M059J (cell line): ENCODE results near the gene ZBTB3. TPM values are rescaled to one million over a fixed set of nuclear protein-coding genes. Genes with fewer than 3 reads are reported as not detected.
"Not testable (repeated sequence)": the region's sequence is repeated elsewhere in the genome, so short reads cannot be mapped to it uniquely, and the experiment has no call there.

Experiments
- DNase-seq: peaks from one replicate; pipeline ENCODE4 v3.0.0-alpha.2; 2012; ENCODE audit warnings: low read depth
- total RNA-seq: library from RNA; depleted of rRNA; stranded (reverse); fragments of >200 nt; shearing (Covaris generic); gene quantifications from 2 replicates; pipeline ENCODE4 v1.2.3, GENCODE V29; 2014; rRNA removed

The ZBTB3 gene
- total RNA-seq, result 6.4 and 10.2 TPM in 2 replicates

DNA sequence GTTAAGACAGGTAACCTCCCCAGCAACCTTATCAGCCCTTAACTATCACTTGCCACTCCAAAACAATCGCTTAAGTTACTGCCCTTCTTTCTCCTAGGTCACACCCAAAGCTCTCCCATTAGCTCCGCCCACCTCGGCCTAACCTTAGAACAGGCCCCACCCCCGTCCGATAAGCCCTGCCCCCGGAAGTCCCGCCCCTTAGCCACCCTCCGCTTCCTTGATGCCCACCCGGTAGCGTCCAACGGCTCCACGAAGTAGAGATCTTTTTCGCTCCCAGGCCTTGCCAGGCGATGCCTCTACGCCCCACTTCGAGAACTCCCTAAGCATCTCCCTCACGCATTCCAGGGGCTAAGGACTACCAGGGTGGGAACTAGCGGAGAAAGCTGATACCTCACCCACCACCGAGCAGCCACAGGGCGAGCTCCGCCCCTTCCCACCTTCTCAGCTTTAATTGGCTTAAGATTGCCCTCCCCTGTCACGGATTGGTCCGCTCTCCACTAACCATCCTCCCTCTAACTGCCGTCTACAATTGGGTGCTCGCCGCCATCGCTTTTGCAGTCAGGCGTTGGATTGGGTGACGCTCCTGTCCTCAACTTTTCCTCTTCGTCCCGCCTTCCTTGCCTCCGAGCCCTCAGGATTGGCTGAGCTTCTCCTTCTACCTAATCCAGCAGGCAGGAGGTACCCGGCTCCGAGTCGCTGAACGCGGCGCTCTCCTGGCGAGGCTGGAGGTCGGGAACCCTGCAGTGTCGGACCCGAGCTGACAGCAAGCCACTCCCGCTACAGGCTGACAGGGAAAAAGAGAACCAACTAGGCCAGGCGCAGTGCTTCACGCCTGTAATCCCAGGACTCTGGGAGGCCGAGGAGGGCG is at the start of gene ZBTB3:
Gene ZBTB3, minus strand, starts transcription at position 425 of the 868 bp plus-strand sequence. CDS start 496 bp downstream, outside the sequence.
- DNase-seq, result peak; percentile 100

DNA sequence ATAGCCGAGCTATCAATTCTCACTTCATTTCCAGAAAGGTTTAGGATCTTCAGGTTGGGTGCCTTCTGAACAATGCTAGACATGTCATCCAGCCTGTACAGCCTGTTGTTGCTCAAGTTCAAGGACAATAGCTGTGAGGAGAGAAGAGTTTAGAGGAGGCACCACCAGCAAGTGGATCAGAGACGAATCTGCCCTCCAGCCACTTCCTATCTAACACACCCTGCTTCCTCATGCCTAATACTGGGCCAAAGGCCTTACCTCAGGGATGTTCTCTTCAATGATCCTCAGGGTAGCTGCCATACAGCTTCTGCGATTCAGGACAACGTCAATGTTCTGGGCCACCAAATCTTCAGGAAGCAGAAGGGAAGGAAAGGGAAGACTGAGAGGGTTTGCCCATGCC is 47.1 kb upstream of the ZBTB3 start:
- DNase-seq, result no peak

DNA sequence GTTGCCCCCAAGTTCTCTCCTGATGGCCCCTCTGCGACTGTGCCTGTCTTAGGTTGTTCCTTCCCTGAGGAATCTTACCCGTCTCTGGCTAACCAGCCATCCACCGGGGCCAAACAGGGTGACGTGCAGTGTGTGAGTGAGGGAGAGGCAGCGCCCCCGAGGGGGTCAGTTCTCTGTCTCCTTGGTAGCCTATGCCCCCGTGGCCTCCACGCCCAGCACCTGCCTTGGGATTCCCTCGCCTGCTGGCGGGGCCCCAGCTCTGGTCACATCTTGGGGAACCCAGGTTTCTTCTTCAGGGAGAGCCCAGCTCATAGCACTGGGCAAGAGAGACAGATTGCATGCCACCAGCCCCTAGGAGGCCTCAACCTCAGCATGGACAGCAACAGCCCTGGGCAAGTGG is 45.5 kb upstream of the ZBTB3 start:
- DNase-seq, result no peak

DNA sequence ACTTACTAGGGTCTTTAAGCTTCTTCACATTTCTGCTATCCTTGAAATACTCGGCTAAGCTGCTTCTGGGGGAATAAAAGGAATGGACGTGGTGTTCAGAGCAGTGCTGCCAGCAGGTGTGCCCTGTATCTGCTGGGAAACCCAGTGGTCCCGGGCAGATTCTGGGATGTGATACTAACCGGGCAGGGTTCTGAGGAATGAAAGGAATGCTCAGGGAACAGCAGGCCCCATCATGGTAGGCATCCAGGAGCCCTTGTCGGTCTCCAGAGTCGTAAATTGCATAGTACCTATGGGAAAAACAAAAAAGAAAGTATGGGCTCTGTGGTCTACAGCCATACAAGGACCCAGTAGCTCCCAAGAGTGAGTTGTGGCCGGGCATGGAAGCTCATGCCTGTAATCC is 42.3 kb upstream of the ZBTB3 start:
- no peak for DNase-seq

DNA sequence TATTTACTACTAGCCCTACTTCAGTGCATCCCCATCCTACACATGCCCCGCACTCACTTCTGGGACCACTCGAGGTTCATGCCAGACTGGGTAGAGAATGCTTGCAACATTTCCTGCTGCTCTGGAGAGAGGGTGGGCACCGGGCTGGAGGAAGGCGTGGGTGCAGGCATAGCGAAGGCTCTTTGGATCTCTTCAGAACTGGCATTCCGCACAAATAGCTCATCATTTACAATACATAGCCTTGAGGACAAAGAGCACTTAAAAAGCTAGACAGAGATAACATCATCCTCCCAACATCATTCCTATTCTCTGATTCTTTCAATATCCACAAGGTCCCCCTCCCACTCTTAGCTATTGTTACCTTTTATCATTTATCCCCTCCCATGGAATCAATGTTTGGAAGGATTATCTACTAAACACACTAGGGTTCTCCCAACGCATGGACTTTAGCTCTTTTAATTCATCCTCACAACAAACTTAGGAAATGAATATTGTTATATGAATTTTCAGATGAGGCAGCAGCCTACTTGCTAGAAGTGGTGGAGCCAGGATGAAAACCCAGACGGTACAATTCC is 40.3 kb upstream of the ZBTB3 start:
- DNase-seq, result no peak

DNA sequence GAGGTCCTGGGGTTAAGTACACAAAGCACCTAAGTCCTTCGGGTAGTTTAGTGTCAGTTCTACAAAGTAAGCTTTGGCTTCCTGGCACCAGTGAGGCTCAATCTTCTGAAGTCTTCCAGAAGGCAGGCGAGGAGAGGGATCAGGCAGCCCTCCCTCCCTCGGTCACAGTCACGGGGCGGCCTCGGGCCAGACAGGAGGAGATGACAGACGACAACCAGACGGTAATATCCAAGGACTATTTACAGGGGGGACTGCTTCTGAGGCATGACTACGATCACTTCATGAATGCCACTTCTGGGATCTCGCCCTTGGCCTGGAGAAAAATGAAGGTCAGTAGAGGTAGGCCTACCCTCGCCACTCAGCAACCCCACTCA is 38.2 kb upstream of the ZBTB3 start:
- DNase-seq, result peak; percentile 24

DNA sequence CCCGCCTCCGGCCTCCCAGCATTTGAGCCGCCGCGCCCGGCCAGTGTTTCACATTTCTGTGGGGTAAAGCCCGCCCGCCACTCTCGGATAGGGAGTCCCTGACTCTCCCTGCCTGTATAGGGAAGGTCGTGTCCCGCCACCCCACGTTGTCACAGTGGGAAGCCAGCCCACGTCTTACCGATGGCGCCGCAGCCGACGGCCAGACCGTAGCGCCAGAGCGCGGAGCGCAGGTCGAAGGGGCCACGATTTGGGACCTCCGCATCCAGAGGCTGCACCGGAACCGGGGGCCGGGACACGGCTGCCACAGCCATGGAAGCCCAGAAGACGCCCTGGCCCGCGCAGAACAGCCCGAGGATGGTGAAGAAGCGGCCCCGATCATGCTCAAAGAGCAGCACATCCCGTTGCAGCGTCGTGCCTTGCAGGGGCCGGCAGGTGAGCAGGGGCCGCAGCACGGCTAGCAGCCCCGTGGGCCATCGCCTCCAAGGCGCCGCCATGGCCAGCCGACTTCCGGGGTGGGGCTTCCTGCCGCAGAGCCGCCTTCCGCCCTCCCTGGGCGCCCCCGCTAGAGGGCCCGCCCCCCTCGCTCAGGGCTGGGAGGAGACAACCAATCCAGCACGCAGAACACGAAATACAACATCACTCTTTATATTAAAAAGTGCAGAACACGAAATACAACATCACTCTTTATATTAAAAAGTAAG is 37.7 kb upstream of the ZBTB3 start, which contains the start of gene TMEM223:
Gene TMEM223, minus strand, starts transcription at position 506 of the 701 bp plus-strand sequence. Its CDS starts 12 bp downstream, at position 494.
- DNase-seq, result peak; percentile 82

DNA sequence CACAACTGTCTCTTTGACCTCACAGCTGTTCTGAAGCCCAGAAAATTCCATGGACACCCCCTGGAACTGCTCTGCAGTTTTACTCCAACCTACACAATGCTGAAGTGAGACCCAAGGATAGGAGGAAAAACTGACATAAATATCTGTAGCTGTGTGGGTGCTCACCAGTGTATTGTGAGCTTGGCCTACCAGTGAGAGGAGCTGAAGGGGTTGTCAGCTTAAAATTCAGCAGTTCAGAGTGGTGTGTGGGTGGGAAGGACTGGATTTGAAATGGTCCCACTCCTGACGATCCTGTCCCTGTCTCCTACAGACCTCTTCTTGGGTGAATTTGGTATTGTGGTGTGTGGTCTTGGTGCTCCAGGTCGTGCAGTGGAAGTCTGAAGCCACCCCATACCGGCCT is 35.6 kb upstream of the ZBTB3 start:
- DNase-seq, result no peak

DNA sequence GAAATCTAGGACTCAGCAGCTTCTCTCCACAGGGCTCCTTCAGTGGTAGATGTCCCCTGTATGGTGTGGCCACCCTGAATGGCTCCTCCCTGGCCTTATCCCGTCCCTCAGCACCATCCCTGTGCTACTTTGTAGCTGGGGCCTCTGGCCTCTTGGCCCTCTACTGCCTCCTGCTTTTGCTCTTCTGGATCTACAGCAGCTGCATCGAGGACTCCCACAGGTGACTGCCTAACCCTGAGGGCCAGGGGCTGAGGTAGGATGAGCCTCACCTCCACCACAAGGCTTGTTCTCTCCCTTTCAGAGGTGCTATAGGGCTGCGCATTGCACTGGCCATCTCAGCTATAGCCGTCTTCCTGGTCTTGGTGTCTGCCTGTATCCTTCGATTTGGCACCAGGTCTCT is 35.0 kb upstream of the ZBTB3 start:
- DNase-seq, result no peak

DNA sequence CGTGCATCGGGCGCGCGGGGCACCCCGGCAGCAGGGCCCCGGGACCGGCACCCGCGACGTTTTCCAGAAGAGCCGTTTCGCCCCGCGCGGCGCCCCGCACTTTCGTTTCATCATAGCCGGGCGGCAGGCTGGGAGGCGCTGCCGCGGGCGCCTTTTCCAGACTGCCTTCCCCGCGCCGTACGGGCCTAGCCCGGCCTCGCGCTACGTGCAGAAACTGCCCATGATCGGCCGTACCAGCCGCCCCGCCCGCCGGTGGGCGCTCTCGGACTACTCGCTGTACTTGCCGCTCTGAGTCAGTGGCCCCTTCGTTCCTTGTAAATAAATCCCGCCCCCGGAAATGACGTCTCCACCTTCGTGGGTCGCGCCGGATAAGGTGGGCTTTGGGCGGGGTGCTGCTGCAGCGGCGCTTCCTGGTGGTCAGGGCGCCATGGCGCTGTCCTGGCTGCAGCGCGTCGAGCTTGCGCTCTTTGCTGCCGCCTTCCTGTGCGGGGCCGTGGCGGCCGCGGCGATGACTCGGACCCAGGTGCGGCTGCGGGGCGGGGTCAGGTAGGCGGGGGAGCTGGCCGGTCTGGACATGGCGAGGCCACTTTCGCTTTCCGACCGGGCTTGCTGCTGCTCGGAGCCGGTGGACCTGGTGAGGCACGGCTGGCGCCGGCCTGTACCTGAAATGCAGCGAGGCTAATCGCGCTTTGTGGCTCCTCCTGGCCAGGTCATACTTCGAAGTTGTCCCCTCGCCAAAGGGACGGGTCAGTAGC is 33.2 kb upstream of the ZBTB3 start, which contains the start of gene TMEM179B:
Gene TMEM179B, plus strand, starts transcription at position 398 of the 755 bp plus-strand sequence. Its CDS starts 30 bp downstream, at position 428.
- peak; percentile 98 for DNase-seq

DNA sequence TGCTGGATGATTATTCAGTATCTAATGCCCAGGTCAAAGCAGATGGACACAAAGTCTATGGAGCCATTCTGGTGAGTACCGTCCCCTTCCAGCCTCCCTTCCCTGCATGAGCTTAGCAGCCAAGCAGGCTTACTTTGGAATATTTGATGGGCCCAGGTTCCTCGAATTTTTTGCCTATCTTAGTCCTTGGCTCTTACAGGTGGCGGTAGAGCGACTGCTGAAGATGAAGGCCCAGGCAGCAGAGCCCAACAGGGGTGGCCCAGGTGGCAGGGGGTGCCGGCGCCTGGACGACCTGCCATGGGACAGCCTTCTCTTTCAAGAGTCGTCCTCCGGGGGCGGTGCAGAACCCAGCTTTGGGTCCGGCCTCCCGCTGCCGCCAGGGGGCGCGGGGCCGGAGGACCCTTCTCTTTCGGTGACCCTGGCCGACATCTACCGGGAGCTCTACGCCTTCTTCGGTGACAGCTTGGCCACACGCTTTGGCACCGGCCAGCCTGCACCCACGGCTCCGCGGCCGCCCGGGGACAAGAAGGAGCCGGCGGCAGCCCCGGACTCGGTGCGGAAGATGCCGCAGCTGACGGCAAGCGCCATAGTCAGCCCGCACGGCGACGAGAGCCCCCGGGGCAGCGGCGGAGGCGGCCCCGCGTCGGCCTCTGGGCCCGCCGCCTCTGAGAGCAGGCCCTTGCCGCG is 32.5 kb upstream of the ZBTB3 start:
- peak; percentile 85 for DNase-seq

DNA sequence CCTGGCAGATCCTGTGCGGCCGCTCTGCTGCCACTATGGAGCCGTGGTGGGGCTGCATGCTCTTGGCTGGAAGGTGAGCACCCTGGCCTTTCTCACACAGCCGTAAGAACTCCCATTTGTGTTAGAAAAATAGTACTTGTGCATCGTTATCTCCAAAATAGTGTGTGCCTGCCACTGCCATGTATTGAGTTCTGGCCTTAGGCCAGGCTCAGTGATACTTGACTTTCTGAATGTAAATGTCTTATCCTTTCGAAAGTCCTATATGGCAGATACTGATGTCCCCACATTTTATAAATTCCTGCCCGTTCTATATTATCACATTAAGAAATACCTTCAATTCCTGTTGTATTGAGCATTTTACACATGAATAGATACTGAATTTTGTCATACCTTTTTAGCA is 28.8 kb upstream of the ZBTB3 start:
- no peak for DNase-seq

DNA sequence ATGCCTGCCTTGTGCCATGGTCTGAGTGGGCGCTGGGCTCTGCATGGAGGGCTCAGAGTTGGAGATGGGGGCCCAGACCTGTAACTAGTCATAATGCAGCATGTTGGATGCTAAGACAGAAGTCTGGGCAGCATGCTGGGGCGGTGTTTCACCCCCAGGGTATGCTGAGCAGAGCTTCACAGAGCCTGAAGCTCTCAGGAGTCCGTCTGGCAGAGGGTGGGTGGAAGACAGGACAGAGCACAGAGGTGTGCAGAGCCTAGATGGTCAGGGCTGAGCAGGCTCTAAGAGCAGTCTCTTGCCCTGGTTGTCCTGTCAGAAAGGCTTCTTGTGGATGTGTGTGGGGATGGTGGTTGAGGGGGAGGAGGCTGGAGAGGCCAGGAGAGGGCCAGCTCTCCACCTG is 24.5 kb upstream of the ZBTB3 start:
- no peak for DNase-seq

DNA sequence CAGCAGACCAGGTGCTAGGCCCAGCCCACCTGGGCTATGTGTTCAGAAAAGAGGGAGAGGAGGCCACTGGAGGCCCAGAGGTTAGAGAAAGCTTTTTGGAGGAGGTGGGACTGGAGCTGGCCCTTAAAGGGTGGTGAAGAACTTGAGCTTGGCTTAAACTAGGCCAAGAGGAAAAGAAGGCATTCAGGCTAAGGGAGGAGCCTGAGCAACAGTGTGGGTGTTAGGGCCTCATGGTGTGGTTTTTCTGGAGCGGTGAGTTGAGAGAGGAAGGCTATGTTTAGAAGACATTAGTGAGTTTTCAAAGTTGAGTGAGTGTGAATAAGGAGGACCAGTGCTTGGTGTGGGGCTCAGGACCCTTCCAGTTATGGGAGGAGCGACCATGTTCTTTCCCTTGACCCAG is 23.4 kb upstream of the ZBTB3 start:
- no peak for DNase-seq

DNA sequence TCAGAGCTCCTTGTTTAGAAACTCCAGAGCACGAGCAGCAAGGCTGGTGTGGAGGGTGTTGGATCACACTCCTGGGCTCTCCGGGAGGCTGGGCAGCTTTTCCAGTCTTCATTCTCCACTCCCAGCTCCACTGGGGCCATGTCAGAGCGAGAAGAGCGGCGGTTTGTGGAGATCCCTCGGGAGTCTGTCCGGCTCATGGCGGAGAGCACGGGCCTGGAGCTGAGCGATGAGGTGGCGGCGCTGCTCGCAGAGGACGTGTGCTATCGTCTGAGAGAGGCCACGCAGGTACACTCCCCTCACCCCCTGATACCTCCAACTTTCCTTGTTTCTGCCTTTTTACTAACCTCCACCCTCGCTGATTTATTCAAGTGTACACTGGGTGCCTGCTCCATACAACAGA is 21.7 kb upstream of the ZBTB3 start:
- no peak for DNase-seq

DNA sequence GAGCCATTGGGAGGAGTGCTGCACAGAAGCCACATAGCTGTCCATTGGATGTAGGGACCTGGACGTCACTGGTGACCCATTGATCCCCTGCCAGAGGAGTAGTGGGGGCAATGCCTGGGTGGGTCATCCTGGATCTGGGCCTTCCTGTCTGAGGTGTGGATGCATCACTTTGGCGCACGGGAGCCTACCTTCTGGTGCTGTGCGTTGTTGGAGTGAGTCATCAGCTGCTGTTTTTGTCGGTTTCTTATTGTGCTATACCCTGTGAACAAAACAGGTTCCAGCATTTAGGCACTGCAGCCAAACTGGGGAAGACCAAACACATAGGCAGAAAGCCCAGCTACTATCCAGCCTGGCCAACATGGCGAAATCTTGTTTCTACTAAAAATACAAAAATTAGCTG is 20.4 kb upstream of the ZBTB3 start:
- no peak for DNase-seq

DNA sequence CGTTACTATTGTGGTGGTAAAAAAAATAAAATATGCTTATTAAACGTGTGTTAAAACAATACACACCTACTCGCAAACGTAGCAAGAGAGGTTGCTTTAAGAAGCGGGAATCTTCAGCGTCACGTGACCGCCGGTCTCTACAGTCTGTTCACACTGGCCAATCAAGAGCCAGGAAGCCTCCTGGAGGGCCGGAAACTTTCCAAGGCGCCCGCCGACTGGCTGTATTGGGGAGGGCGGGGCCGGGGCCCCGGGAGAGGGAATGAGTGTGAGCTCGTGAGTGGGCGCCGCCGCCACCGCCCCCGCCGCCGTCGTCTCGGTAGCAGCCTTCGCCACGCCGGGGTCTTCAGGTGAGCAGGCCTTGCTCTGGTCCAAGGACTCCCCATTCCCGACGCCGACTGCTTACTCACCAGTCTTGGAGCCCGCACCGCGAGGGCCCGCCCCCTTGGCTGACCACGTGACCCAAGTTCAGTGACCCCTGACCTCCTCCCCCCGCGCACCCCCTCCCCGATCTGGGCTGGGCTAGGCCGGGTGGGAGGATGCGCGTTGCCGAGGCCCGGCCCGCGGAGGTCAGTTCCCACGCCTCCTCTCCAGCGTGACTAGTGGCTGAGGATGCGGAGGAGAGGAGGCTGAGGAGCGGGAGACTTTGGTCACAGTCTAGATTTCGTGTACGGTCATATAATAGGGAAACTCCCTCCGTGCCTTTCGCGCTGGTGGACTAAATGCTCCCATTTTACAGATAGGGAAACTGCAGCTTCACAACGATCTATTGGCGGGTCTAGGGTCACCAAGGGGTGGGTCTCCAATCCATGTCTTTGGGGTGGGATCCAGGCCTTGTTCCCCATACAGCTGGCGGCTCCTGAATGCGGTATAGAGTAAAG is 17.4 kb upstream of the ZBTB3 start, which contains the start of gene TAF6L:
Gene TAF6L, plus strand, starts transcription at position 253 of the 878 bp plus-strand sequence. CDS start 4,388 bp downstream, outside the sequence.
- DNase-seq, result peak; percentile 99

DNA sequence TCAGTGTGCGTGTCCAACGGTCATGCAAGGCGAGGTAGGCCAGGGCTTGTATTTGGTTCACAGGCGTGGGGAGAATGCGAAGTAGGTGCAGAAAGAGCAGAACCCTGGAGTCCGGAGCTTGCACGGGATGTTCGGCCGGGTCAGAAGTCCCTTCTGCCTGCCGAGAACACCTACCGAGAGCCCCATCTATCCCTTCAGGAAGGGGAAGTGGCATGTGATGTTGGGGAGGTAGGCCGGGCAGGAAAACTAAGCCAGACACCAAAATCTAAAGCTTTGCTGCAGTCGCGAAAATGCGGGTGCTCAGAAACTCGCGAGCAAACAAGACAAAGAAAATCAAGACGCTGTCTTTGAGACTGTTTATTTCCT is 16.8 kb upstream of the ZBTB3 start:
- DNase-seq, result no peak

DNA sequence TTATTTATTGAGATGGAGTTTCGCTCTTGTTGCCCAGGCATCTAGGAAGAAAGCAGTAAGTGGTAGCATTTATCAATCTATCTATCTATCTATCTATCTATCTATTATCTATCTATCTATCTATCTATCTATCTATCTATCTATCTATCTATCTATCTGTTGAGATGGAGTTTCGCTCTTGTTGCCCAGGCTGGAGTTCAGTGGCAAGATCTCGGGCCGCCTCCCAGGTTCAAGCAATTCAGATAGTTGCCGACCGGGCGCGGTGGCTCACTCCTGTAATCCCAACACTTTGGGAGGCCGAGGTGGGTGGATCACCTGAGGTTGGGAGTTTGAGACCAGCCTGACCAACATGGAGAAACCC is 6.9 kb upstream of the ZBTB3 start:
- not testable (repeated sequence) for DNase-seq
